Ectodermal cell (in vitro differentiated cells): ENCODE data around the gene LRFN2.

Experiments
- H3K27ac ChIP-seq: 2 replicates; pipeline ENCODE4 v1.7.0; 2013; ENCODE audit warnings: mild to moderate bottlenecking, low read depth, low read length; ENCODE audit not compliant: insufficient read depth, poor library complexity, severe bottlenecking
- H3K27me3 ChIP-seq: 2 replicates; pipeline ENCODE4 v1.7.0; 2013; ENCODE audit warnings: mild to moderate bottlenecking, low read length; ENCODE audit not compliant: insufficient read depth, control insufficient read depth, poor library complexity, severe bottlenecking
- H3K36me3 ChIP-seq: one replicate; pipeline ENCODE4 v1.7.0; 2013; ENCODE audit warnings: low read length; ENCODE audit not compliant: control insufficient read depth, insufficient read depth
- H3K4me1 ChIP-seq: one replicate; pipeline ENCODE4 v1.7.0; 2013; ENCODE audit warnings: low read length; ENCODE audit not compliant: control insufficient read depth, insufficient read depth
- H3K4me3 ChIP-seq: 2 replicates; pipeline ENCODE4 v1.7.0; 2013; ENCODE audit warnings: low read depth, low read length, control low read depth; ENCODE audit not compliant: insufficient read depth
- H3K9me3 ChIP-seq: 2 replicates; pipeline ENCODE4 v1.7.0; 2013; ENCODE audit warnings: mild to moderate bottlenecking, low read length, moderate library complexity; ENCODE audit not compliant: control insufficient read depth
- WGBS, 2 experiments: methylation state at CpG; one replicate each; pipeline ENCODE4 v1.1.7; 2013; ENCODE audit warnings: missing lambda C conversion rate in 2 of 2; 5-methylcytosine and 5-hydroxymethylcytosine counted together

The LRFN2 gene

DNA sequence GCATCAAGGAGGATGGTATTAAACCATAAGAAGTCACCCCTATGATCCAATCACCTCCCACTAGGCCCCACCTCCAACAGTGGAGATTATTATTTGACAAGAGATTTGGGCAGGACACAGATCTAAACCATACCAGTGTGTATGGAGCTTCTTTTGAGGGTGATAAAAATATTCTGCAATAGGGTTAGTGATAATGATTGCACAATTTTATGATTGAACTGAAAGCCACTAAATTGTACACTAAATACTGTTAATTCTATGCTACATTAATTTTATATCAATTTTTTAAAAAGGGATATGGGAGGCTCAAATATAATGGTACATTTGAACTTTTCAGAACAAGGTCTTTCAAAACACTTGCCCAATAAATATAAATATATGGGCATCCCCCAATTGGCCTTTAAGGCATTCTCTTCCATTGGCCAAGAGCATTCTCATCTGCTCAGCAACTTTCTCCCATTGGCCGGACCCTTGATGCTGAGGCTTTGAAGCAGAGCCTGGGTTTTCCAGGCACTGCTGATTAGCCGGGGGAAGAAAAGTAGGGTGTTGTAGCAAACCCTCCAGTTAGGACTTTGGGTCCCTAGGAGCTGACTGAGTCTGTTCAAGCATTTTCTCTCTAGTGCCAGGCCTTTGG is 209.9 kb downstream of the LRFN2 start:
- WGBS, 2 experiments = 92 to 96% methylated on average over 2 of the region's 2 CpGs
- no peak overlapping the region for H3K27ac ChIP-seq
- H3K4me1 ChIP-seq = no peaks in the 10 kb centered on the region
- no peaks in the 10 kb centered on the region for H3K36me3 ChIP-seq
- H3K9me3 ChIP-seq = no peaks in the 10 kb centered on the region
- H3K4me3 ChIP-seq = no peak overlapping the region
- no peaks in the 10 kb centered on the region for H3K27me3 ChIP-seq

DNA sequence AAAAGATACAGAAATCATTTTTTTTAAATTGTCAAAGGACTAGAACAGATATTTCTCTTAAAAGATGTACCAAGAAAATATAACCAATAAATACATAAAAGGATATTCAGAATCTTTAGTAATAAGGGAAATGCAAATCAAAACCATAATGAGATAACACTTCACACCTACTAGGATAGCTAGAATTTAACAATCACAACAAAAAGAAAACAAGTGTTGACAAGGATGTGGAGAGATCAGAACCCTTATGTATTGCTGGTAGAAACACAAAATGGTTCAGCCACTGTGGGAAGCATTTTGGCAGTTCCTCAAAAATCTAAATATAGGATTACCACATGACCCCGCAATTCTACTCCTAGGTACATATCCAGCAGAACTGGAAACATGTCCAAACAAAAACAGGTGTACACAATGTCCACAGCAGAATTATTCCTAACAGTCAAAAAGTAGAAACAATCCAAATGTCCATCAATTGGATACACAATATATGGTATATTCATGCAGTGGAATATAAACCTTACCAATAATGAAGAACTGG is 211.0 kb downstream of the LRFN2 start:
- no peaks in the 10 kb centered on the region for H3K27me3 ChIP-seq
- no peak overlapping the region for H3K4me3 ChIP-seq
- no peaks in the 10 kb centered on the region for H3K36me3 ChIP-seq
- H3K27ac ChIP-seq = no peak overlapping the region
- H3K9me3 ChIP-seq = no peaks in the 10 kb centered on the region
- H3K4me1 ChIP-seq = no peaks in the 10 kb centered on the region
- 100% methylated on average over 1 of the region's 1 CpG for WGBS, 2 experiments

DNA sequence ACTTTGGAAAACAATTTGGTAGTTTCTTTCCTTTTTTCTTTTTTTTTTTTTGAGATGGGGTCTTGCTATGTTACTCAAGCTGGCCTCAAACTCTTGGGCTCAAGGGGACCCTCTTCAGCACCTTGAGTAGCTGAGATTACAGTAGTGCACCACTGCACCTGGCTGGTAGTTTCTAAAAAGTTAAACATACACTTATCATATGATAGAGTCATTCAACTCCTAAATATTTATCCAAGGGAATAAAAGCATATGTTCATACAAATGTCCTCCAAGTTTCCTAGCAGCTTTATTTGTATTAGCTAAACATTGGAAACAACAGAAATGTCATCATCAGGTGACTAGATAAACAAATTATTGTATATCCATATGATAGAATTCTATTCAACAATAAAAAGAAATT is 213.9 kb downstream of the LRFN2 start:
- H3K4me3 ChIP-seq = no peak overlapping the region
- H3K36me3 ChIP-seq = no peaks in the 10 kb centered on the region
- no peaks in the 10 kb centered on the region for H3K27me3 ChIP-seq
- no peaks in the 10 kb centered on the region for H3K4me1 ChIP-seq
- H3K9me3 ChIP-seq = no peaks in the 10 kb centered on the region
- no peak overlapping the region for H3K27ac ChIP-seq

DNA sequence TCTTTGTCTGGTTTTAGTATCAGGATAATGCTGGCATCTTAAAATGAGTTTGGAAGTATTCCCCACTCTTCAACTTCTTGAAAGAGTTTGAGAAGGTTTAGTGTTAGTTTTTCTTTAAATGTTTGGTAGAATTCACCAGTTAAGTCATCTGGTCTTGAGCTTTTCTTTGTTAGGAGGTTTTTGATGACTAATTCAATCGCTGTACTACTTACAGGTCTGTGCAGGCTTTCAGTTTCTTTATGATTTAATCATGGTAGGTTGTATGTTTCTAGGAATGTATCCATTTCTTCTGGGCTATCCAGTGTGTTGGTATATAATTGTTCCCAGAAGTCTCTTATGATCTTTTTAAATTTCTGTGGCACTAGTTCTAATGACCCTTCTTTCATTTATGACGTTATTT is 215.5 kb downstream of the LRFN2 start:
- Histone ChIP-seq H3K27me3 (no peaks in the 10 kb centered on the region), H3K9me3 (no peaks in the 10 kb centered on the region)
- WGBS, 2 experiments = 86 to 95% methylated on average over 1 to 2 of the region's 2 CpGs

DNA sequence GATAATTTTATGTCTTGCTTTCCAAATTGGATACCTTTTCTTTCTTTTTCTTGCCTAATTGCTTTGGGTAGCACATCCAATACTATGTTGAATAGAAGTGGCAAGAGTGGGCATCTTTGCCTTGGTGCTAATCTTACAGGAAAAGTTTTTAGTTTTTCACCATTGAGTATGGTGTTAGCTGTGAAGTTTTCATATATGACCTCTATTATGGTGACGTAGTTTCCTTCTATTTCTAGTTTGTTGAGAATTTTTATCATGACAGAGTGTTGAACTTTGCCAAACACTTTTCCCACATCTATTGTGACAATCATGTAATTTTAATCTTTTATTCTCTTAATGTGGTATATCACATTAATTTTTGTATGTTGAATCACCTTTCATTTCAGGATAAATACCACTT is 216.1 kb downstream of the LRFN2 start:
- WGBS, 2 experiments = 67% methylated on average over 1 of the region's 1 CpG; no CpG with 5 or more reads in 1 of the 2 experiments
- H3K4me3 ChIP-seq = no peak overlapping the region
- no peaks in the 10 kb centered on the region for H3K4me1 ChIP-seq
- H3K9me3 ChIP-seq = no peaks in the 10 kb centered on the region
- no peaks in the 10 kb centered on the region for H3K27me3 ChIP-seq
- no peak overlapping the region for H3K27ac ChIP-seq
- H3K36me3 ChIP-seq = no peaks in the 10 kb centered on the region

More for the DNA sequence above, 215.5 kb downstream of the LRFN2 start:
- no peak overlapping the region for H3K27ac ChIP-seq
- no peaks in the 10 kb centered on the region for H3K36me3 ChIP-seq
- no peak overlapping the region for H3K4me3 ChIP-seq
- H3K4me1 ChIP-seq = no peaks in the 10 kb centered on the region

DNA sequence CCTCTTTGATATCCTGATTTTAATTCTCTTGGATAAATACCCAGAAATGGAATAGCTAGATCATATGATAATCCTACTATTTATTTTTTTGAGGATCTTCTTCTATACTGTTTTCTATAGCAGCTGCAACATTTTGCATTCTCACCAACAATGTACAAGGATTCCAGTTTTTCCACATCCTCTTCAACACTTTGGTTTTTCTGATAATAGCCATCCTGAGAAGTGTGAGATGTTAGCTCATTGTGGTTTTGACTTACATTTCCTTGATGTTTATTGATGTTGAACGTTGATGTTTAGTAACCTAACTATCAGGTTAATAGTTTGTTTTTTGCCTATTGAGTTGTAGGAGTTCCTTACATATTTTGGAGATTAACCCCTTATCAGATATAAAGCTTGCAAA is 217.3 kb downstream of the LRFN2 start:
- Histone ChIP-seq H3K9me3 (no peaks in the 10 kb centered on the region), H3K36me3 (no peaks in the 10 kb centered on the region), H3K27ac (no peak overlapping the region), H3K27me3 (no peaks in the 10 kb centered on the region), H3K4me1 (no peaks in the 10 kb centered on the region), H3K4me3 (no peak overlapping the region)
- 75% methylated on average over 1 of the region's 1 CpG; no CpG with 5 or more reads in 1 of the 2 experiments for WGBS, 2 experiments

DNA sequence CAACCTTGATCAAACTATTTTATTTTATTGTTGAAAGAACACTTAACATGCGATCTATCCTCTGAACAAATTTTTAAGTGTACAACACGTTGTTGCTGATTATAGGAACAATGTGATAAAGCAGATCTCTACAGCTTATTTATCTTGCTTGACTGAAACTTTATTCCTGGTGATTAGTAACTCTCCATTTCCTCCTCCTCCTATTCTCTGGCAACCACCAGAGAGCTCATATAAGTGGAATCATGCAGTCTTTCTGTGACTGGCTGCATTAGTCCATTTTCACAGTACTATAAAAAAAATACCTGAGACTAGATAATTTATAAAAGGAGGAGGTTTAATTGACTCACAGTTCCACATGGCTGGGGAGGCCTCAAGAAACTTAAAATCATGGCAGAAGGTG is 218.1 kb downstream of the LRFN2 start:
- Histone ChIP-seq H3K4me3 (no peak overlapping the region), H3K4me1 (no peaks in the 10 kb centered on the region), H3K27me3 (no peaks in the 10 kb centered on the region), H3K27ac (no peak overlapping the region), H3K36me3 (no peaks in the 10 kb centered on the region), H3K9me3 (no peaks in the 10 kb centered on the region)
- 100% methylated on average over 2 of the region's 2 CpGs for WGBS, 2 experiments

DNA sequence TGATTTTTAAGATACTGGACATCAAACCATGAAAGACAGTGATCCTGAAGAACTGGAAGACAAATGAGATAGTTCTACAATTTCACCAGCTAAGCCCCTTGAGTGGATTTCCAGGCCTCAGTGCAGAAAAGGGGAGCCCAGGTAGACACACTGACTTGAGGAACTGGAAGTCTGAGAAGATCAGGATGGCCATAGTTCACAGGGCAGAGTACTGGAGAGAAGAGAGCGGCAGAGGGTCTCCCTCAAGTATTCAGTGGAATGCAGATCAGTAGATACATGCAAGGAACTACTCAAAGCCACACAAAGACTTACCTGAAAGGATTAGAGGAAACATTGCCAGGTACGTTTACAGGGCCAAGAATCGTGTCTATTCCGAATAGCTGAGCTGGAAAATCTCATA is 224.3 kb downstream of the LRFN2 start:
- Histone ChIP-seq H3K36me3 (no peaks in the 10 kb centered on the region), H3K4me1 (no peaks in the 10 kb centered on the region), H3K27ac (no peak overlapping the region), H3K4me3 (no peak overlapping the region), H3K27me3 (no peaks in the 10 kb centered on the region), H3K9me3 (no peaks in the 10 kb centered on the region)
- 89 to 92% methylated on average over 4 of the region's 4 CpGs for WGBS, 2 experiments

DNA sequence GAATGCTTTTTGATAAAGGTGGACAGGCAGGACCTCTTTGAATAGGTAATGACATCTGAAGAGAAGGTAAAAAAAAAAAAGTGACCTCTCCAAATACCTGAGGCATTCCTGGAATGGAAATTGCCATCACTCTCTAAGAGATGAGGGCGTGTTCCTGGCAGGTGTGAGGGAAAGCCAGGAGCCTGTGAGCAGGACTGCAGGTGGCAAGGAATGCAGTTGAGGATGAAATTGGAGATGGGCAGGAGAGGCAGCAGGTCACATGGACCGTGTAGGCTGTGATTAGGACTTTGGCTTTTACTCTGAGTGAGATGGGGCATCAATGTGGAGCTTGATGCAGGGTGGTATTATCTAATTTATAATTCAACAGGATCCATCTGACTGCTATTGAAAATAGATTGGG is 227.4 kb downstream of the LRFN2 start:
- no peaks in the 10 kb centered on the region for H3K9me3 ChIP-seq
- 53 to 66% methylated on average over 2 of the region's 2 CpGs for WGBS, 2 experiments
- H3K4me3 ChIP-seq = no peak overlapping the region
- no peaks in the 10 kb centered on the region for H3K4me1 ChIP-seq
- H3K36me3 ChIP-seq = no peaks in the 10 kb centered on the region
- no peaks in the 10 kb centered on the region for H3K27me3 ChIP-seq
- H3K27ac ChIP-seq = no peak overlapping the region

DNA sequence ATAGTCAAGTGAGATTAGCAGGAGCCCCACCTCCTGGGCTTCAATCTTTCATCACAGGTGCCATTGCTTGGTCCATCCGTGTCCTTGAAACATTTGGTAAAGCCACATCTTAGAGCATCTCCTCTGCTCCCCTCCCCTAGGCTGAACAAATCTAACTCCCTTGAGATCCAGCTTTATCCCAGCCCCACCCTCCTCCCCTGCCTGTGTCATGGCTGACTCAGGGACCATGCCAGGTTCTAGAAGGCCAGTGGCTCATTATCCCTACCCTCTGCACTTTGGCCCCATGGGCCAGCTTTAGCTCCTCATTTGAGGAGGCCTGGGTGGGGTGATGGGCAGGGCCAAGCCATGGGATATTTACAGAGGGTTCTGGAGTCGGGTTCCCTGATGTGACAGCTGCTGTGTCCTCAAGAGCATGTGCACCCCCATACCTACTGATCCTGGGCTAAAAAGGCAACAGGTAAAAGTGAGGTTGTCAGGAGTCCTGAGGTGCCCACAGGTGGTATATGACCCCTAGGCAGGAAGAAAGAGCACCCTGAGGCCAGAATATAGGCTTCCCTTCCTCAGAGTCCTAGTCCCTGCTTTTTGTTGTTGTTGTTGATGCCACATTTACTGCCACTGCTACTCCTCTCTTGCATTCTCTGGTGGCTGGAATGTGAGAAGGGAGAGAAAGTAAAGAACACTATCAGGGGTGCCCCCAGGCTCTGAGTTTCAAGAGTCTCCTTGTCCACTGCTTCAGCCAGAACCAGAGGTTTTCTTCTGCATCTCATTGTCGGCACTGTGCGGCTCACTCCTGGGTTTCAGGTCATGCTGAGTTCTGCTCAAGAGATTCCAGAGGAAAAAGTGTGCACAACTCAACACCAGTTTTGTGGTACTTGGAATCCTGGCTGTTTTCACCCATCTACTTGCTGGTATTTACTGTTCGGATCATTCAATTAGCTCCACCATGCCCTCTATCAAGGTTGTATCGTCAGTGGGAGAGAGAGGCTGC is 228.4 kb downstream of the LRFN2 start:
- no peaks in the 10 kb centered on the region for H3K36me3 ChIP-seq
- no peaks in the 10 kb centered on the region for H3K9me3 ChIP-seq
- no peaks in the 10 kb centered on the region for H3K27me3 ChIP-seq
- no peaks in the 10 kb centered on the region for H3K4me1 ChIP-seq
- no peak overlapping the region for H3K4me3 ChIP-seq
- no peak overlapping the region for H3K27ac ChIP-seq
- WGBS, 2 experiments = 94 to 95% methylated on average over 6 of the region's 6 CpGs
